ENCODE results near the gene SMCO2. TPM values are rescaled to one million over a fixed set of nuclear protein-coding genes. Genes with fewer than 3 reads are reported as not detected.

SMCO2 gene
- total RNA-seq, 1 donor from 2014 or later, result not detected

- Histone ChIP-seq H3K4me3 (no peak overlapping the region), H3K4me1 (no peaks in the 10 kb centered on the region), H3K27ac (no peak overlapping the region), H3K9me3 (peaks cover 10% of the 10 kb centered on the region), H3K27me3 (no peaks in the 10 kb centered on the region), H3K36me3 (no peaks in the 10 kb centered on the region)
- DNase-seq (ENCODE audit: extremely low spot score in 2 of 2), result no peak
- no peak for TF ChIP-seq POLR2A (IDR thresholded peaks at IDR 0.05)
- no peak for TF ChIP-seq CTCF (IDR thresholded peaks at IDR 0.05)
- no peak for TF ChIP-seq POLR2AphosphoS5 (IDR thresholded peaks at IDR 0.05; ENCODE audit: insufficient read depth in 1 of 2, low read depth in 1 of 2)
- intact Hi-C loops (cut with DNase I), result no loop called here
Observed at GRCh38 chr12:27478949-27479348, 32.4 kb downstream of the SMCO2 start.

- DNase-seq (ENCODE audit: extremely low spot score in 2 of 2), result no peak
- H3K27ac ChIP-seq, result no peak overlapping the region
- intact Hi-C loops (cut with DNase I), result no loop called here
Observed at GRCh38 chr12:27480016-27480415, 33.5 kb downstream of the SMCO2 start.

GRCh38 chr12:27486961-27487360 is 40.4 kb downstream of the SMCO2 start:
- H3K9me3 ChIP-seq, result no peaks in the 10 kb centered on the region
- DNase-seq (ENCODE audit: extremely low spot score in 2 of 2), result no peak
- no peak overlapping the region for H3K4me3 ChIP-seq
- no peaks in the 10 kb centered on the region for H3K4me1 ChIP-seq
- intact Hi-C loops (cut with DNase I), result no loop called here
- H3K36me3 ChIP-seq, result no peaks in the 10 kb centered on the region
- TF ChIP-seq POLR2AphosphoS5 (IDR thresholded peaks at IDR 0.05; ENCODE audit: insufficient read depth in 1 of 2, low read depth in 1 of 2) (no peak), POLR2A (IDR thresholded peaks at IDR 0.05) (no peak), CTCF (IDR thresholded peaks at IDR 0.05) (no peak)
- no peaks in the 10 kb centered on the region for H3K27me3 ChIP-seq
- no peak overlapping the region for H3K27ac ChIP-seq

More at GRCh38 chr12:27480016-27480415, 33.5 kb downstream of the SMCO2 start:
- Histone ChIP-seq H3K27me3 (no peaks in the 10 kb centered on the region), H3K9me3 (peaks cover 10% of the 10 kb centered on the region), H3K36me3 (no peaks in the 10 kb centered on the region), H3K4me1 (no peaks in the 10 kb centered on the region), H3K4me3 (no peak overlapping the region)
- no peak for TF ChIP-seq CTCF (IDR thresholded peaks at IDR 0.05)
- TF ChIP-seq POLR2A (IDR thresholded peaks at IDR 0.05), result no peak
- TF ChIP-seq POLR2AphosphoS5 (IDR thresholded peaks at IDR 0.05; ENCODE audit: insufficient read depth in 1 of 2, low read depth in 1 of 2), result no peak

DNA sequence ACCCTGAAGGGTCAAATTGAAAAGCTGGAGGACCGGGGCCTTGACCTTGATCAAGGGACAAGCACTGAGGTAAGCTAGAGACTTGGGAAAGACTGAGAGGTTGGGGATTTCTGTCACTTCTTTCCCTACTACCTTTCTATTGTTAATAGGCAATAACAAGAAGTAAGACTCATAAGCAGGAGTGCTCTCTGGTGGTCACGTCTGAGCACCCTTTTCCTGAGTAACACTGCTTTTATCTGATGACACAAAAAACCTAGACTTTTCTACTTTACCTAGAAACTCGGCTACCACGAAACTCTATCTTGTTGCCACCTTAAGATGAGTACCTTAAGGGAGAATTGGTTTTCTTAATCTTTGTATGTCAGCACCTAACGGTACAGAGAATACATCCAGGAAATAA is 41.9 kb downstream of the SMCO2 start:
- no peak for TF ChIP-seq POLR2A (IDR thresholded peaks at IDR 0.05)
- TF ChIP-seq POLR2AphosphoS5 (IDR thresholded peaks at IDR 0.05; ENCODE audit: insufficient read depth in 1 of 2, low read depth in 1 of 2), result no peak
- no peak for TF ChIP-seq CTCF (IDR thresholded peaks at IDR 0.05)
- no peak for DNase-seq (ENCODE audit: extremely low spot score in 2 of 2)
- intact Hi-C loops (cut with DNase I), result no loop called here

GRCh38 chr12:27491226-27491625 is 44.7 kb downstream of the SMCO2 start:
- intact Hi-C loops (cut with DNase I), result no loop called here
- H3K36me3 ChIP-seq, result no peaks in the 10 kb centered on the region
- TF ChIP-seq CTCF (IDR thresholded peaks at IDR 0.05) (no peak), POLR2AphosphoS5 (IDR thresholded peaks at IDR 0.05; ENCODE audit: insufficient read depth in 1 of 2, low read depth in 1 of 2) (no peak), POLR2A (IDR thresholded peaks at IDR 0.05) (no peak)

More for the DNA sequence above, 41.9 kb downstream of the SMCO2 start:
- Histone ChIP-seq H3K4me3 (no peak overlapping the region), H3K9me3 (no peaks in the 10 kb centered on the region), H3K27me3 (no peaks in the 10 kb centered on the region), H3K36me3 (no peaks in the 10 kb centered on the region), H3K4me1 (no peaks in the 10 kb centered on the region), H3K27ac (no peak overlapping the region)

More at GRCh38 chr12:27491226-27491625, 44.7 kb downstream of the SMCO2 start:
- no peak overlapping the region for H3K27ac ChIP-seq
- H3K9me3 ChIP-seq, result no peaks in the 10 kb centered on the region
- no peak overlapping the region for H3K4me3 ChIP-seq
- no peak for DNase-seq (ENCODE audit: extremely low spot score in 2 of 2)
- no peaks in the 10 kb centered on the region for H3K4me1 ChIP-seq
- H3K27me3 ChIP-seq, result no peaks in the 10 kb centered on the region
